GM12891 (cell line): Measurements from ENCODE around the gene PSMD13.

Experiments used
- POLR2A ChIP-seq: IDR thresholded peaks from 2 replicates; pipeline ENCODE4 v1.6.1; 2011; ENCODE audit warnings: low read depth, low read length, control low read depth
- POLR2AphosphoS5 ChIP-seq: IDR thresholded peaks from 2 replicates; pipeline ENCODE4 v1.6.1; 2011; ENCODE audit warnings: low read depth, low read length, control low read depth
- SPI1 ChIP-seq: IDR thresholded peaks from 2 replicates; pipeline ENCODE4 v1.6.1; 2011; ENCODE audit warnings: low read depth, low read length, control low read depth
- TAF1 ChIP-seq: IDR thresholded peaks from 2 replicates; pipeline ENCODE4 v1.6.1; 2011; ENCODE audit warnings: low read depth, low read length, control low read depth

GRCh38 chr11:225734-226453 lies 10.9 kb upstream of the PSMD13 start:
- TF ChIP-seq POLR2A (no peak), POLR2AphosphoS5 (no peak), SPI1 (no peak), TAF1 (no peak)
